H9 (cell line): ENCODE data around the gene SNX17. TPM values are rescaled to one million over a fixed set of nuclear protein-coding genes. Genes with fewer than 3 reads are reported as not detected.

Experiments
- DNase-seq: peaks from one replicate; pipeline ENCODE4 v3.0.0-alpha.2; 2017
- H2AFZ ChIP-seq: one replicate; pipeline ENCODE4 v1.6.1; 2013; ENCODE audit warnings: mild to moderate bottlenecking, low read length, control low read depth, moderate library complexity
- H2AK5ac ChIP-seq: 2 replicates; pipeline ENCODE4 v1.6.1; 2013; ENCODE audit warnings: low read length, control low read depth, mixed read lengths; ENCODE audit not compliant: insufficient read length
- H2BK120ac ChIP-seq: one replicate; pipeline ENCODE4 v1.6.1; 2013; ENCODE audit warnings: low read depth, mild to moderate bottlenecking, low read length, control low read depth, inconsistent platforms; ENCODE audit not compliant: poor library complexity, severe bottlenecking
- H2BK12ac ChIP-seq: 2 replicates; pipeline ENCODE4 v1.6.1; 2013; ENCODE audit warnings: low read length, control low read depth, mixed read lengths, low read depth; ENCODE audit not compliant: insufficient read length
- H2BK15ac ChIP-seq: 2 replicates; pipeline ENCODE4 v1.6.1; 2013; ENCODE audit warnings: low read depth, low read length, control low read depth
- H2BK20ac ChIP-seq: one replicate; pipeline ENCODE4 v1.6.1; 2013; ENCODE audit warnings: low read depth, mild to moderate bottlenecking, low read length, control low read depth, inconsistent platforms; ENCODE audit not compliant: poor library complexity, severe bottlenecking
- H2BK5ac ChIP-seq: 2 replicates; pipeline ENCODE4 v1.6.1; 2013; ENCODE audit warnings: low read length, control low read depth, mixed read lengths; ENCODE audit not compliant: insufficient read length
- H3K14ac ChIP-seq: 2 replicates; pipeline ENCODE4 v1.6.1; 2013; ENCODE audit warnings: low read length, control low read depth; ENCODE audit not compliant: insufficient read depth
- H3K18ac ChIP-seq: 2 replicates; pipeline ENCODE4 v1.6.1; 2013; ENCODE audit warnings: low read depth, mild to moderate bottlenecking, mixed read lengths, low read length, control low read depth; ENCODE audit not compliant: insufficient read length
- H3K23ac ChIP-seq: 2 replicates; pipeline ENCODE4 v1.6.1; 2013; ENCODE audit warnings: low read length, control low read depth, mixed read lengths, low read depth; ENCODE audit not compliant: insufficient read length
- H3K23me2 ChIP-seq: 2 replicates; pipeline ENCODE4 v1.6.1; 2013; ENCODE audit warnings: low read depth, mild to moderate bottlenecking, mixed read lengths, low read length, control low read depth; ENCODE audit not compliant: insufficient read length, poor library complexity, severe bottlenecking
- H3K27ac ChIP-seq: 2 replicates; pipeline ENCODE4 v1.5.1; 2013; ENCODE audit warnings: low read length, control low read depth, mixed read lengths, low read depth; ENCODE audit not compliant: insufficient read length
- H3K27me3 ChIP-seq: 2 replicates; pipeline ENCODE4 v1.6.1; 2013; ENCODE audit warnings: low read length, control low read depth, inconsistent platforms; ENCODE audit not compliant: insufficient read depth
- H3K4ac ChIP-seq: 2 replicates; pipeline ENCODE4 v1.6.1; 2013; ENCODE audit warnings: low read depth, mild to moderate bottlenecking, control low read depth, inconsistent platforms, low read length, moderate library complexity
- H3K4me1 ChIP-seq: 2 replicates; pipeline ENCODE4 v1.6.1; 2013; ENCODE audit warnings: low read length, control low read depth, inconsistent platforms; ENCODE audit not compliant: insufficient read depth
- H3K4me2 ChIP-seq: 2 replicates; pipeline ENCODE4 v1.6.1; 2013; ENCODE audit warnings: low read length, control low read depth, mixed read lengths; ENCODE audit not compliant: insufficient read length, insufficient read depth
- H3K56ac ChIP-seq: 2 replicates; pipeline ENCODE4 v1.6.1; 2013; ENCODE audit warnings: low read depth, mild to moderate bottlenecking, mixed read lengths, low read length, control low read depth; ENCODE audit not compliant: insufficient read length
- H3K79me1 ChIP-seq: 2 replicates; pipeline ENCODE4 v1.6.1; 2013; ENCODE audit warnings: low read depth, mild to moderate bottlenecking, moderate library complexity, low read length, control low read depth, inconsistent platforms; ENCODE audit not compliant: insufficient read depth, poor library complexity, severe bottlenecking
- H3K79me2 ChIP-seq: 2 replicates; pipeline ENCODE4 v1.6.1; 2013; ENCODE audit warnings: low read length, control low read depth, inconsistent platforms; ENCODE audit not compliant: insufficient read depth
- H3K9ac ChIP-seq: 2 replicates; pipeline ENCODE4 v1.6.1; 2013; ENCODE audit warnings: low read length, control low read depth, mixed read lengths; ENCODE audit not compliant: insufficient read length; ENCODE audit errors: extremely low read depth
- H3K9me3 ChIP-seq: one replicate; pipeline ENCODE4 v1.6.1; 2013; ENCODE audit warnings: low read depth, low read length, inconsistent platforms; ENCODE audit not compliant: control insufficient read depth
- H3T11ph ChIP-seq: one replicate; pipeline ENCODE4 v1.6.1; 2013; ENCODE audit warnings: mild to moderate bottlenecking, low read length, control low read depth, inconsistent platforms
- H4K20me1 ChIP-seq: one replicate; pipeline ENCODE4 v1.6.1; 2013; ENCODE audit not compliant: control insufficient read depth, insufficient read length, insufficient read depth
- H4K5ac ChIP-seq: 2 replicates; pipeline ENCODE4 v1.6.1; 2013; ENCODE audit warnings: low read depth, mild to moderate bottlenecking, mixed read lengths, low read length, control low read depth; ENCODE audit not compliant: insufficient read length
- H4K8ac ChIP-seq: replicated peaks from 2 replicates; pipeline ENCODE4 v1.6.1; 2013; ENCODE audit warnings: low read length, control low read depth, mixed read lengths, low read depth; ENCODE audit not compliant: insufficient read length
- H4K91ac ChIP-seq: 2 replicates; pipeline ENCODE4 v1.6.1; 2013; ENCODE audit warnings: low read depth, mild to moderate bottlenecking, moderate library complexity, mixed read lengths, low read length, control low read depth; ENCODE audit not compliant: insufficient read length
- H3K27ac Mint-ChIP-seq, 3 experiments: 2 replicates in 2 of 3; 3 replicates in 1 of 3; pipeline ENCODE4 v1.8.0; 2020 to 2021; ENCODE audit warnings: mixed read lengths in 3 of 3, mild to moderate bottlenecking in 1 of 3, moderate library complexity in 1 of 3
- H3K27me3 Mint-ChIP-seq: 2 replicates; pipeline ENCODE4 v1.8.0; 2021; ENCODE audit warnings: low read depth, mild to moderate bottlenecking, moderate library complexity, mixed read lengths
- H3K36me3 Mint-ChIP-seq, 3 experiments: 2 replicates in 2 of 3; 3 replicates in 1 of 3; pipeline ENCODE4 v1.8.0; 2020 to 2021; ENCODE audit warnings: low read depth in 3 of 3, mixed read lengths in 3 of 3; ENCODE audit not compliant: insufficient read depth in 1 of 3
- H3K4me1 Mint-ChIP-seq, 2 experiments: 2 replicates each; pipeline ENCODE4 v1.8.0; 2020; ENCODE audit warnings: mixed read lengths in 2 of 2
- H3K4me3 Mint-ChIP-seq, 2 experiments: 2 replicates in 1 of 2; 3 replicates in 1 of 2; pipeline ENCODE4 v1.8.0; 2020 to 2021; ENCODE audit warnings: mild to moderate bottlenecking in 2 of 2, mixed read lengths in 2 of 2, moderate library complexity in 1 of 2
- H3K9me3 Mint-ChIP-seq, 2 experiments: 2 replicates in 1 of 2; 3 replicates in 1 of 2; pipeline ENCODE4 v1.8.0; 2020; ENCODE audit warnings: mild to moderate bottlenecking in 2 of 2, mixed read lengths in 2 of 2, moderate library complexity in 1 of 2
- CTCF ChIP-seq: fragments of 200-600 bp; sonication (generic); conservative IDR thresholded peaks from 3 replicates; pipeline ENCODE4 v1.8.0; 2021; ENCODE audit warnings: antibody characterized with exemption, mild to moderate bottlenecking
- WGBS: extraction: QIAGEN DNeasy Blood & Tissue Kit; methylation state at CpG from one replicate; pipeline ENCODE4 v1.1.7; 2013; ENCODE audit warnings: missing lambda C conversion rate, low lambda C conversion rate, mixed read lengths; ENCODE audit not compliant: insufficient read length; ENCODE audit errors: extremely low coverage; 5-methylcytosine and 5-hydroxymethylcytosine counted together
- total RNA-seq: library from RNA; stranded (reverse); gene quantifications from 2 replicates; pipeline ENCODE4 v1.2.1, GENCODE V29; 2021

Gene SNX17
- total RNA-seq, 1 experiment from 2014 or later: 81.1 TPM

GRCh38 chr2:27363933-27364332, 6.5 kb upstream of the SNX17 start:
- Histone ChIP-seq H3K27me3 (no peaks in the 10 kb centered on the region), H2BK15ac (no peak overlapping the region), H2AK5ac (no peak overlapping the region), H2AFZ (no peak overlapping the region), H2BK5ac (no peak overlapping the region), H3K9me3 (no peaks in the 10 kb centered on the region), H4K91ac (no peak overlapping the region), H2BK12ac (no peak overlapping the region), H4K5ac (no peak overlapping the region), H3T11ph (no peak overlapping the region), H3K23ac (no peak overlapping the region), H3K4ac (no peak overlapping the region), H3K27ac (no peak overlapping the region), H3K18ac (no peak overlapping the region), H4K20me1 (no peaks in the 10 kb centered on the region), H3K56ac (no peak overlapping the region), H3K4me2 (no peak overlapping the region), H3K23me2 (no peaks in the 10 kb centered on the region), H3K4me1 (no peaks in the 10 kb centered on the region), H3K14ac (no peak overlapping the region), H2BK20ac (no peak overlapping the region), H3K9ac (no peak overlapping the region), H4K8ac (no peak overlapping the region), H3K79me2 (no peaks in the 10 kb centered on the region), H2BK120ac (no peak overlapping the region), H3K79me1 (no peaks in the 10 kb centered on the region)
- H3K9me3 Mint-ChIP-seq: no peaks in the 10 kb centered on the region
- no peaks in the 10 kb centered on the region for H3K27me3 Mint-ChIP-seq
- peaks cover 0 to 3% of the 10 kb centered on the region in 2 experiments; a peak in 2 of 4 replicates for H3K4me1 Mint-ChIP-seq
- no peak overlapping the region for H3K4me3 Mint-ChIP-seq
- peaks cover 28 to 56% (median 45%) of the 10 kb centered on the region in 3 experiments; a peak in 6 of 7 replicates for H3K36me3 Mint-ChIP-seq
- DNase-seq: no peak
- no peak for TF ChIP-seq CTCF
- WGBS: no CpG with 5 or more reads among the region's 2 CpGs
- no peak overlapping the region; a peak in 1 of 7 replicates for H3K27ac Mint-ChIP-seq
